Activated T-cell treated with anti-CD3 and anti-CD28 coated beads, Interleukin-2, amount 50 U/mL, for 72 hours (primary cell): ENCODE results near the gene ACTR5. TPM values are rescaled to one million over a fixed set of nuclear protein-coding genes. Genes with fewer than 3 reads are reported as not detected.

ENCODE experiments used
- ATAC-seq, 2 donors: fragments of 150-1000 bp; cut with Tn5 transposase; replicated peaks in 1 of 2; 2 replicates each; pipeline ENCODE4 v1.10.0; 2021; ENCODE audit warnings: moderate library complexity in 2 of 2, mild to moderate bottlenecking in 1 of 2
- DNase-seq, 2 donors: peaks; one replicate each; pipeline ENCODE4 v3.0.0; 2021 to 2022; ENCODE audit warnings: mixed read lengths in 1 of 2
- H3K27ac Mint-ChIP-seq: one replicate; pipeline ENCODE4 v1.8.0; 2022; ENCODE audit warnings: mild to moderate bottlenecking, moderate library complexity, mixed read lengths
- H3K27me3 Mint-ChIP-seq: one replicate; pipeline ENCODE4 v1.8.0; 2022; ENCODE audit warnings: low read depth, mixed read lengths
- H3K36me3 Mint-ChIP-seq, 2 donors: one replicate each; pipeline ENCODE4 v1.8.0; 2022; ENCODE audit warnings: mixed read lengths in 2 of 2, mild to moderate bottlenecking in 1 of 2; ENCODE audit not compliant: insufficient read depth in 2 of 2
- H3K4me1 Mint-ChIP-seq: one replicate; pipeline ENCODE4 v1.8.0; 2022; ENCODE audit warnings: low read depth, mixed read lengths
- H3K4me3 Mint-ChIP-seq, 2 donors: one replicate each; pipeline ENCODE4 v1.8.0; 2022; ENCODE audit warnings: mild to moderate bottlenecking in 2 of 2, mixed read lengths in 2 of 2, moderate library complexity in 2 of 2
- H3K9me3 Mint-ChIP-seq, 2 donors: one replicate each; pipeline ENCODE4 v1.8.0; 2022; ENCODE audit warnings: mixed read lengths in 2 of 2
- total RNA-seq, 2 donors: library from RNA; stranded (reverse); gene quantifications; one replicate each; pipeline ENCODE4 v1.2.3, GENCODE V29; 2022

The ACTR5 gene
- total RNA-seq, 2 donors from 2014 or later, result 8.2 to 8.7 TPM

DNA sequence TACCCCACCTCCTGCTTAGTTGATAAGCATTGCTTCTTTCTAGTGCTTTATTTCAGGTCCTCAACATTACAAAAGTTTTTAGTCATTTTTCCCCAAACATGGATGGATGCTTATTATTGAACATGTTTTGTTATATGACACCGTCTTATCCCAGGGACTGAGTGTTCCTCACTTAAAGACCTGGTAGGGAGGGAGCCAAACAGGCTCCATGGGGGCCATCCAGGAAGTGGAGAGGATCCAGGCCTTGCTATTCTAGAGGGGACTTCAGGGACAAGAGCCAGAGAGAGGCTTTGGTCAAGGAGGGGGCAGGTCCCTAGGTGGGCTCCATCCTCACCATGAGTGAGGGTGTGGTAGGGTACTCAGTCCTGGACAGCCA is 16.5 kb upstream of the ACTR5 start:
- ATAC-seq (peak in 1 of 2 donors; percentile 6), DNase-seq (no peak)
- H3K4me3 Mint-ChIP-seq, result peak overlapping the region; percentile 73 to 83
- peaks cover 90% of the 10 kb centered on the region for H3K27me3 Mint-ChIP-seq
- H3K4me1 Mint-ChIP-seq, result peaks cover 43% of the 10 kb centered on the region
- H3K36me3 Mint-ChIP-seq, result peaks cover 3% of the 10 kb centered on the region in 2 donors
- no peak overlapping the region for H3K27ac Mint-ChIP-seq
- no peaks in the 10 kb centered on the region for H3K9me3 Mint-ChIP-seq

DNA sequence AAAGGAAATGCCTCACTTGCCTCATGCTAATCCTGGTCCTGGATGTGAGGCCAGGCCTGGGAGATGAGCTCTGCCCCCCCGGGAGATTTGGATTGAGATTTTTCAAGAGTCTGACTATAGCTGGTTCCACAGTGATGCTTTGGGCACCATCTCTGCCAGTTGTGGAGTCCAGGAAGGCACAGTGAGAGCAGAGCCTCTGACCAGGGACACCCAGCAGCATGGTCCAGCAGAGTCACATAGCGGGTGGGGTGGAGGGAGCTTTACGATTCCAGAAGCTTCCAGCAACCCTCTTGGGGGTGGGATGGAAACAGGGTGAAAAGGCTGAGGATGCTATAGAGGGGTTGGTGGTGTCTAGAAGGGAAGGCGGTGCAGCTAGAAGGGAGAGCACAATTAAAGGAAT is 15.3 kb upstream of the ACTR5 start:
- H3K36me3 Mint-ChIP-seq, result peaks cover 0 to 3% of the 10 kb centered on the region in 2 donors
- peaks cover 30% of the 10 kb centered on the region for H3K4me1 Mint-ChIP-seq
- DNase-seq (no peak), ATAC-seq (no peak)
- peaks cover 90% of the 10 kb centered on the region for H3K27me3 Mint-ChIP-seq
- H3K9me3 Mint-ChIP-seq, result no peaks in the 10 kb centered on the region
- no peak overlapping the region for H3K27ac Mint-ChIP-seq
- H3K4me3 Mint-ChIP-seq, result no peak overlapping the region

DNA sequence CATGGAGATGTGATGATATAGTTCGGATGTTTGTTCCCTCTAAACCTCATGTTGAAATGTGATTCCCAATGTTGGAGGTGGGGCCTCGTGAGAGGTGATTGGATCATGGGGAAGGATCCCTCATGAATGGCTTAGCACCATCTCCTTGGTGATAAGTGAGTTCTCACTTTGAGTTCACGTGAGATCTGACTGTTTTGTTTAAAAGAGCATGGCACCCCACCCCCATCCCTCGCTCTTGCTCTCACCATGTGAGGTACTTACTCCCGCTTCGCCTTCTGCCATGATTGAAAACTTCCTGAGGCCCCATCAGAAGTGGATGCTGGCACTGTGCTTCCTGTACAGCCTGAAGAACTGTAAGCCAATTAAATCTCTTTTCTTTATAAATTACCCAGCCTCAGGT is 13.1 kb upstream of the ACTR5 start:
- H3K36me3 Mint-ChIP-seq, result no peaks in the 10 kb centered on the region
- DNase-seq (no peak), ATAC-seq (no peak)
- no peaks in the 10 kb centered on the region for H3K9me3 Mint-ChIP-seq
- peaks cover 74% of the 10 kb centered on the region for H3K27me3 Mint-ChIP-seq
- H3K4me3 Mint-ChIP-seq, result no peak overlapping the region
- peaks cover 13% of the 10 kb centered on the region for H3K4me1 Mint-ChIP-seq
- H3K27ac Mint-ChIP-seq, result no peak overlapping the region

DNA sequence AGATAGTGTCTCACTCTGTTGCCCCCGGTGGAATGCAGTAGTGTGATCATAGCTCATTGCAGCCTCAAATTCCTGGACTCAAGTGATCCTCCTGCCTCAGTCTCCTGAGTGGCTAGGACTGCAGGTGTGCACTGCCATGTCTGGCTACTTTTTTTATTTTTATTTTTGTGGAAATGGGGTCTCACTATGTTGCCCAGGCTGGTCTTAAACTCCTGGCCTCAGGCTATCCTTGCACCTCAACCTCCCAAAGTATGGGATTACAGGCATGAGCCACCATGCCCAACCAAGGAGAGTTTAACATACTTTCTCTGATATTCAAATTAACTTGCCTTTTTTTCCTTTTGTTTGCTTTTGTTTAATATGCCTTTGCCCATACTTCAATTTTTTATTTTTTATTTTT is 10.4 kb upstream of the ACTR5 start:
- Mint-ChIP-seq H3K4me1 (no peaks in the 10 kb centered on the region), H3K4me3 (no peak overlapping the region), H3K9me3 (no peaks in the 10 kb centered on the region), H3K27me3 (peaks cover 72% of the 10 kb centered on the region), H3K27ac (no peak overlapping the region), H3K36me3 (no peaks in the 10 kb centered on the region)
- ATAC-seq (no peak), DNase-seq (no peak)

DNA sequence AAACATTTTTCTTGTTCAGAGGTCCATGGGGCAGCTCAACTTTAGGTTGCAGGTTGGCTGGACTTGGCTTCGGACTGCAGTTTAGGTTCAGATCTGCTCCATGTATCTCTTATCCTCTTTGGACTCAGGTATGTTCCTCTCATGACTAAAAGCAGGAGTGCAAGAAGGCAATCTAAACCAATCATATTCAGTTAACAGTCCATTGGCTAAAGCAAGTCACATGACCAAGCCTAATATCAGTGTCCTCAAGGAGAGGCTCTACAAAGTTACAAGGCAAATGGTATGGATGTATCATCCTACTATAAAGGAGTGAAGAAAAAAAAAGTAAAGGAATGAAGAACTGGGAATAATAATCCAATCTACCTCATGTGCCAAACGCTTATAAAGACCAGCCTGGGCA is 2.5 kb upstream of the ACTR5 start:
- no peak overlapping the region for H3K27ac Mint-ChIP-seq
- H3K9me3 Mint-ChIP-seq, result no peaks in the 10 kb centered on the region
- peaks cover 14% of the 10 kb centered on the region for H3K27me3 Mint-ChIP-seq
- H3K4me1 Mint-ChIP-seq, result peaks cover 23% of the 10 kb centered on the region
- ATAC-seq (no peak), DNase-seq (no peak)
- H3K4me3 Mint-ChIP-seq, result no peak overlapping the region
- H3K36me3 Mint-ChIP-seq, result no peaks in the 10 kb centered on the region

DNA sequence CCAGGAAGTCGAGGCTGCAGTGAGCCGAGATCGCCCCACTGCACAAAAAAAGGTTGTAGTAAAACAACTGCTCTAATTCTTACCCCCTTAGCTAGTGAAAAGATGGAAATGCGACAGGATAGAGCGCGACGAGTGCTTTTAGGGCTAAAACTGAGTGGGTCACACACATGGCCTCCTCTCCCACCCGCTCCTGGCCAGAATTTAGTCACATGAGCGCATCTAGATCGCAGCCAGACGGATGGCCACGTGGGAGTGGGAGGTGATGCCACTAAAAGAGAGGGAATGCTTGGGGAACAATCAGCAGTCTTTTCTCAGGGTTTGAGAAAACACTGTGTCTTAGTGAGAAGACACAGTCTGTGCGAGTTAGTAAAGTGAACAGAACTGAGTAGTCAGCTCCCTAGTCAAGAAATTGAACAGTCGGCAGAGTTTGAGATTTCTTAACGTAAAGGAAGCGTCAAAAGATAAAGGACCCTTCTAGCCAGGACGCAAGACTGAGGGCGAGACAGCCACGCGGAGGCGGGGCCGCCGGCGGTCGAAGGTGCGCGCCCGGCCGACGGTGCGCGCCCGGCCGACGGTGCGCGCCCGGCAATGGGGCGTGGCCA is 664 bp upstream of the ACTR5 start:
- H3K4me3 Mint-ChIP-seq, result peak overlapping the region; percentile 87 to 91
- ATAC-seq (no peak), DNase-seq (no peak)
- H3K27ac Mint-ChIP-seq, result no peak overlapping the region
- peaks cover 23% of the 10 kb centered on the region for H3K4me1 Mint-ChIP-seq
- H3K36me3 Mint-ChIP-seq, result peaks cover 0 to 2% of the 10 kb centered on the region in 2 donors
- H3K27me3 Mint-ChIP-seq, result no peaks in the 10 kb centered on the region
- H3K9me3 Mint-ChIP-seq, result no peaks in the 10 kb centered on the region

DNA sequence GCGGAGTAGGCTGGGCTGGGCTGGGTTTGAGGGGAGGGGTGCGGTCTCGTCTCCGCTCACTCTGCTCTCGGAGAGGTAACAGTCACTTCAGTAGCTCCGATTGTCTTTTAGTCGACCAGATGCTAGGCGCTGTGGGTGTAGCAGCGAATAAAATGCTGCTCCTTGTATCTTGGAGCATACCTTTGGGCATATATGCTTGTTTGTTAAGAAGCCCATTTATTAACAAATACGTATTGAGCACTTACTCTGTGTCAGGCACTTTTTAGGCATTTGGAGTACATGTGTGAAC is 545 bp downstream of the ACTR5 start:
- ATAC-seq (peak; percentile 65 to 67), DNase-seq (peak; percentile 70 to 80)
- H3K4me1 Mint-ChIP-seq, result peaks cover 23% of the 10 kb centered on the region
- no peaks in the 10 kb centered on the region for H3K9me3 Mint-ChIP-seq
- no peaks in the 10 kb centered on the region for H3K27me3 Mint-ChIP-seq
- H3K36me3 Mint-ChIP-seq, result peaks cover 0 to 7% of the 10 kb centered on the region in 2 donors
- H3K4me3 Mint-ChIP-seq, result peak overlapping the region; percentile 87 to 91
- peak overlapping the region; percentile 2 for H3K27ac Mint-ChIP-seq

DNA sequence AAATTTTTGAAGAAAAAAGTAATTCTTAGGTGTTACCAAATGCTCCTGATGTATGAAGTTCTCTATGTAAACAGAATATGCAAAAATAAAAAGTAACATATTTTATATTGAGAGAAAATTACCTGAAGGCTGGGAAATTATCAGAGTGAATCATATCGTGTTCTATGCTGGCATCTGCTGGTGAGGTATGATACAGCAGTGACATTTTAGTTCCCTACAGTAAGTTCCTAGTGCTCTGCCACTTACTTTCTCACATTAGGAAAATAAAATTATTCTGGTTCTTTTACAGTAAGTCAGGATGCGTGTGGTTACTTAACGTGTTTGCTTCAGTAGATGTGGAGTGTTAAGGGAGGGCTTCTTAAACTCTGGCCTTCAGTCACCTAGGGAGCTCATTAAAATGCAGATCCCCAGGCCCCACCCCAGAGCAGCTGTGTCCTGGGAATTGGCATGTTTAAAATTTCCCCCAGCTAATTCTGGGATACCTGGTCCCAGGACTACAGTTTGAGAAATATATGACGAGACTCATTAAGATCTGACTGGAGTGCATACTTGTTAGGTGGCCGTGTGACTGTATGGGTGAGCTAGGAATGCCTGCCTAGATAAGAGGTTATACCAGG is 3.2 kb downstream of the ACTR5 start:
- Mint-ChIP-seq H3K9me3 (no peaks in the 10 kb centered on the region), H3K27ac (no peak overlapping the region), H3K4me3 (no peak overlapping the region), H3K36me3 (peaks cover 2 to 12% of the 10 kb centered on the region in 2 donors), H3K27me3 (no peaks in the 10 kb centered on the region), H3K4me1 (peaks cover 23% of the 10 kb centered on the region)
- ATAC-seq (no peak), DNase-seq (peak; percentile 9 to 16)

DNA sequence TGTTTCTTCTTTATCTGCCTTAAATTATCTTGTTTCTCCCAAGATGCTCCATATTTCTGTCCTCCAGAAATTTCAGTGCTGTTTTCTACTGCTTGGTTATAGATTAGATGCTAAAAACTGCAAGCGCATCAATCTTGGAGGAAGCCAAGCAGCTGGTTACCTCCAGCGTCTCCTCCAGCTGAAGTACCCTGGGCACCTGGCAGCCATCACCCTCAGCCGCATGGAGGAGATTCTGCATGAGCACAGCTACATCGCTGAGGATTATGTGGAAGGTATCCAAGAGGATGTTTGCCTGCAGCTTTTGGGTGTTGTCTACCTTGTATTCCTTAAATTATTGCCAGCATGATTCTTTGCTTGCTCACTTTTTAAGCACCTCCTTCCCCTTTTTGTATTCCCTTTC is 3.8 kb downstream of the ACTR5 start:
- Mint-ChIP-seq H3K9me3 (no peaks in the 10 kb centered on the region), H3K27ac (no peak overlapping the region), H3K27me3 (no peaks in the 10 kb centered on the region), H3K4me1 (peaks cover 23% of the 10 kb centered on the region), H3K4me3 (no peak overlapping the region), H3K36me3 (peaks cover 3 to 12% of the 10 kb centered on the region in 2 donors)
- DNase-seq (no peak), ATAC-seq (no peak)

DNA sequence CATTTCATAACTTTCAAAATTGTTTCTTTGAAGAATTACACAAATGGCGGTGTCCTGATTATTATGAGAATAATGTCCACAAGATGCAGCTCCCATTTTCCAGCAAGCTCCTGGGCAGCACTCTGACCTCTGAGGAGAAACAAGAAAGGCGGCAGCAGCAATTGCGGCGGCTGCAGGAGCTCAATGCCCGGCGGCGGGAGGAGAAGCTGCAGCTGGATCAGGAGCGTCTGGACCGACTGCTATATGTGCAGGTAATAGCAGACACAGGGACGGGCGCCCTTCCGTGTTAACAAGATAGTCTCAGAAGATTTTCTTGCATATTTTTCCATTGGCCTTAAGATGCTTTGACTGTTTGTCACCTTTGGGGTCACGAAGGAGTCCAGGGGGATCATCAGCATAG is 6.7 kb downstream of the ACTR5 start:
- H3K27me3 Mint-ChIP-seq, result no peaks in the 10 kb centered on the region
- ATAC-seq (no peak), DNase-seq (no peak)
- H3K9me3 Mint-ChIP-seq, result no peaks in the 10 kb centered on the region
- H3K4me3 Mint-ChIP-seq, result no peak overlapping the region
- peaks cover 5% of the 10 kb centered on the region for H3K4me1 Mint-ChIP-seq
- H3K36me3 Mint-ChIP-seq, result peaks cover 3 to 14% of the 10 kb centered on the region in 2 donors
- H3K27ac Mint-ChIP-seq, result no peak overlapping the region

DNA sequence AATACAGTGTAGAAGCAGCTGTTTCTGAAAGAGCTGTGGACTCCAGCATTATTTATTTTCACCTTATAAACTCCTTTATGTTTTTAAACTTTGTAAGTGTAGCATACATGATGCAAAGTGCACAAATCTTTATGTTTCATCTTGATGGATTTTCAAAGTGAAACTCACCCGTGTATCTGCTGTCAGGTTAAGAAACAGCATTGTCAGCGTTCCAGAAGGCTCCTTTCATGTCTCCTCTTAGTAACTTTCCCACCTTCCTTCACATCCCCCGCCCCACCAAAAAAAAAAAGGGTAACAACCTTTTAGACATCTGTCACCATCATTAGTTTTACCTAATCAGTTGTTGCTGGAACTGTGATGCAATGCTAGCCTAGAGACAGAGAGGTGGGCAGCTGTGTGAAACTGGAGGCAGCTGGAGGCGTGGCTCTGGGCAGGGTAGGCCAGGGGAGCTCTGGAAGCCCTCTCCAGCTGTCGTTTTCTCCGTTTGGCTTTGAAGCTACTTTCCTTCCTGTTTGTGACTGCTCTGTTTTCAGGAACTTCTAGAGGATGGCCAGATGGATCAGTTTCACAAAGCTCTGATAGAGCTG is 7.2 kb downstream of the ACTR5 start:
- Mint-ChIP-seq H3K4me1 (peaks cover under 1% of the 10 kb centered on the region), H3K27me3 (no peaks in the 10 kb centered on the region), H3K36me3 (peaks cover 5 to 16% of the 10 kb centered on the region in 2 donors), H3K27ac (no peak overlapping the region), H3K4me3 (no peak overlapping the region), H3K9me3 (no peaks in the 10 kb centered on the region)
- DNase-seq (no peak), ATAC-seq (no peak)

DNA sequence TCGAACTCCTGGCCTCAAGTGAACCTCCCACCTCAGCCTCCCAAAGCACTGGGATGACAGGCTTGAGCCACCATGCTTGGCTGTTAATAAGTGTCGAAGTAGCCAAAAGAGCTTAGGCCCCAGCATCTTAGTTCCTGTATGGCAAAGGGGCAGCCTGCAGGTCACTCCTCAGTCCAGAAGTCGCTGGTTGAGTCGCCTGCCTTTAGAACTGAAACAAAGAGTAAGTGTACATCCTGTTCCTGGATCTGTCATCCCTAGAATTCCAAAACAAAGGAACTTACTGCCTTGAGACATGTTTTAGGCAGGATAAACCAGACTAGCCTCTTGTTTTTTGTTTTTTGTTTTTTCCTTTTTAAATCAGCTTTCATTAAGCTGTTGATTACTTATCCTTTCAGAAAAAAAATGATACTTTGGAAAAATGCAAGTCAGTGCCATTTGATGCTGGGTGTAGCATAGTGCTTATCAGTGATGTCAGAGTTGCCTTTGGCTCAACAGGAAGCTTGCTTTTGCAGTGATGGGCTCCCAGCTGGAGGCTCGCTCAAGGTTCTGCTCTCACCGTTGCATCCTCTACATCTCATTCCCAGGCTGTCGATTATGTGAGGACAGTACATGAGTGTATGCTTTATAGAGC is 9.0 kb downstream of the ACTR5 start:
- Mint-ChIP-seq H3K9me3 (no peaks in the 10 kb centered on the region), H3K4me1 (peaks cover under 1% of the 10 kb centered on the region), H3K36me3 (peaks cover 8 to 20% of the 10 kb centered on the region in 2 donors), H3K4me3 (no peak overlapping the region), H3K27me3 (no peaks in the 10 kb centered on the region), H3K27ac (no peak overlapping the region)
- no peak for ATAC-seq
- no peak for DNase-seq

DNA sequence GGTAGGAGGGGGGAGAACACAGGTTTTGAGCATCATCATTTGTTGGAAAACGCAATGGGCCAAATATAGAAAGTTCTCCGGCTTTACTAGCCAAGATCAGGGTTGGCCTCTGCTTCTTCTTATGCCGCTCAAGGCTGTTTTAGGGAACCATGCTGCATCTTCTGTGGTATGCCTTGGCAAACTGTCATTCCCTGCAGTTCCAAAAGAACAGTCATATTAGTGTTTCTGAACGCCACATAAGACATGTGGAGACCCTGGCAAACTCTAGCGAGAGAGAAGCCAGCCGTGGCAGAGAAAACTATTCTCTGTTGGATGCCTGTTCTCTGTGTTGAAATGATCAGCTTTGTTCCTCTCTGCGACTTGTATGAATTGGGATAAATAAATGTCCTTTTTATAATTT is 10.8 kb downstream of the ACTR5 start:
- no peaks in the 10 kb centered on the region for H3K9me3 Mint-ChIP-seq
- H3K27ac Mint-ChIP-seq, result no peak overlapping the region
- DNase-seq (no peak), ATAC-seq (no peak)
- no peak overlapping the region for H3K4me3 Mint-ChIP-seq
- no peaks in the 10 kb centered on the region for H3K27me3 Mint-ChIP-seq
- peaks cover 8 to 12% of the 10 kb centered on the region in 2 donors for H3K36me3 Mint-ChIP-seq
- H3K4me1 Mint-ChIP-seq, result peaks cover 17% of the 10 kb centered on the region
